SK-N-MC (cell line): ENCODE measurements around the gene TPD52L1.
"Not testable (repeated sequence)": the region's sequence is repeated elsewhere in the genome, so short reads cannot be mapped to it uniquely, and the experiment has no call there.

Source experiments
- EZH2 ChIP-seq: fragments of 200-600 bp; sonication (generic); IDR thresholded peaks from one replicate; pipeline ENCODE4 v1.6.1; 2017; ENCODE audit warnings: antibody characterized with exemption
- POLR2AphosphoS5 ChIP-seq: IDR thresholded peaks from 2 replicates; pipeline ENCODE4 v1.6.1; 2012; ENCODE audit warnings: mild to moderate bottlenecking, low read depth, low read length, borderline replicate concordance

- not testable (repeated sequence) for TF ChIP-seq POLR2AphosphoS5, EZH2
These were observed 27.7 kb upstream of the TPD52L1 start for GRCh38 chr6:125125856-125126255.
